Ramos (cell line): ENCODE data around the gene USP17L26.
"Not testable (repeated sequence)": the region's sequence is repeated elsewhere in the genome, so short reads cannot be mapped to it uniquely, and the experiment has no call there.

Experiments
- in situ Hi-C: fragments of 300-500 bp; cut with MboI; formaldehyde crosslinking; loops from one replicate; pipeline ENCODE4 v1.14.3; 2022; ENCODE audit warnings: low sequenced_read_pairs; ENCODE audit not compliant: unreplicated experiment

The USP17L26 gene

DNA sequence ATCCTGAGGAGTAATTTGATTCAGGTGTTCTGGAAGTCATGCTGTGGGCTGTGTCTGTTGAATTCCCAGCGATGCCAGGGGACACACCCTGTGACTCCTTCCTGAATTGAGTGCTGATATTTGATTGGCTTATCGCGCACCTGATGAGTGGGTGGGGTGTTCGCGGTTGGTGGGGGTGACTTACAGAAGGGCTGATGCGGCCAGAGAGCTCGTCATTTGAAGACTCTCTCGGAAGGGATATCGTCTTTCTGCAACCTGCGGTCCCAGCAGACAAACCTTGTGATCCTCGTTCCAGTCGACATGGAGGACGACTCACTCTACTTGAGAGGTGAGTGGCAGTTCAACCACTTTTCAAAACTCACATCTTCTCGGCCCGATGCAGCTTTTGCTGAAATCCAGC, at the start of gene USP17L26:
TSS of gene USP17L26 (plus strand) at position 301 of the 400 bp plus-strand sequence. CDS start at position 301, 0 bp downstream.
- in situ Hi-C loops = not testable (repeated sequence)

DNA sequence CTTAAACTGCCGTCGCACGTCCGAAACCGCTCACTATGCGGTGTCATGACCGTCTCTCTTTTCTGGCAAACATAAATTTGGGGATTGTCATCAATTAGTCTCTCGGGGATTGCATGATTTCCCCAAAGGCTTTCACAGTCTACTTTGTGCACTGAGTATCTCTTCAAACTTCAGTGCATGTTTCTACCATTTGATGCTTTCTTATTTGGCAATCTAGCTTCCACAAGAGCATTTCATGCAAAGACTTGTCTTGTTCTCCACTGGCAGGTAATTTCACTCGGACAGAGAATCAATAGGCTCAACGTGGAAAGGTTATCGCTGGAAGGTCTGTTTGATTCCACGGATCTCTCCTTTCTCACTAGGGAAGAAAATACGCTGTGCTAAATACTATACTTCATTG, 10.3 kb upstream of the USP17L26 start:
- in situ Hi-C loops = not testable (repeated sequence)

DNA sequence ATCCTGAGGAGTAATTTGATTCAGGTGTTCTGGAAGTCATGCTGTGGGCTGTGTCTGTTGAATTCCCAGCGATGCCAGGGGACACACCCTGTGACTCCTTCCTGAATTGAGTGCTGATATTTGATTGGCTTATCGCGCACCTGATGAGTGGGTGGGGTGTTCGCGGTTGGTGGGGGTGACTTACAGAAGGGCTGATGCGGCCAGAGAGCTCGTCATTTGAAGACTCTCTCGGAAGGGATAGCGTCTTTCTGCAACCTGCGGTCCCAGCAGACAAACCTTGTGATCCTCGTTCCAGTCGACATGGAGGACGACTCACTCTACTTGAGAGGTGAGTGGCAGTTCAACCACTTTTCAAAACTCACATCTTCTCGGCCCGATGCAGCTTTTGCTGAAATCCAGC, 9.6 kb upstream of the USP17L26 start, which contains the start of gene USP17L24:
TSS of gene USP17L24 (plus strand) at position 301 of the 400 bp plus-strand sequence. CDS start at position 301, 0 bp downstream.
- in situ Hi-C loops = not testable (repeated sequence)

GRCh38 chr4:9329611-9330010, 4.8 kb upstream of the USP17L26 start, which contains the start of gene USP17L25:
Gene USP17L25, plus strand, starts transcription at chr4:9329911. Its CDS starts 0 bp downstream, at chr4:9329911.
- in situ Hi-C loops = not testable (repeated sequence)

DNA sequence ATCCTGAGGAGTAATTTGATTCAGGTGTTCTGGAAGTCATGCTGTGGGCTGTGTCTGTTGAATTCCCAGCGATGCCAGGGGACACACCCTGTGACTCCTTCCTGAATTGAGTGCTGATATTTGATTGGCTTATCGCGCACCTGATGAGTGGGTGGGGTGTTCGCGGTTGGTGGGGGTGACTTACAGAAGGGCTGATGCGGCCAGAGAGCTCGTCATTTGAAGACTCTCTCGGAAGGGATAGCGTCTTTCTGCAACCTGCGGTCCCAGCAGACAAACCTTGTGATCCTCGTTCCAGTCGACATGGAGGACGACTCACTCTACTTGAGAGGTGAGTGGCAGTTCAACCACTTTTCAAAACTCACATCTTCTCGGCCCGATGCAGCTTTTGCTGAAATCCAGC, 4.6 kb downstream of the USP17L26 start, which contains the start of gene USP17L5:
TSS of gene USP17L5 (plus strand) at position 301 of the 400 bp plus-strand sequence. CDS start at position 301, 0 bp downstream.
- in situ Hi-C loops = not testable (repeated sequence)

DNA sequence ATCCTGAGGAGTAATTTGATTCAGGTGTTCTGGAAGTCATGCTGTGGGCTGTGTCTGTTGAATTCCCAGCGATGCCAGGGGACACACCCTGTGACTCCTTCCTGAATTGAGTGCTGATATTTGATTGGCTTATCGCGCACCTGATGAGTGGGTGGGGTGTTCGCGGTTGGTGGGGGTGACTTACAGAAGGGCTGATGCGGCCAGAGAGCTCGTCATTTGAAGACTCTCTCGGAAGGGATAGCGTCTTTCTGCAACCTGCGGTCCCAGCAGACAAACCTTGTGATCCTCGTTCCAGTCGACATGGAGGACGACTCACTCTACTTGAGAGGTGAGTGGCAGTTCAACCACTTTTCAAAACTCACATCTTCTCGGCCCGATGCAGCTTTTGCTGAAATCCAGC, 9.4 kb downstream of the USP17L26 start, which contains the start of gene USP17L27:
TSS of gene USP17L27 (plus strand) at position 301 of the 400 bp plus-strand sequence. CDS start at position 301, 0 bp downstream.
- in situ Hi-C loops = not testable (repeated sequence)

DNA sequence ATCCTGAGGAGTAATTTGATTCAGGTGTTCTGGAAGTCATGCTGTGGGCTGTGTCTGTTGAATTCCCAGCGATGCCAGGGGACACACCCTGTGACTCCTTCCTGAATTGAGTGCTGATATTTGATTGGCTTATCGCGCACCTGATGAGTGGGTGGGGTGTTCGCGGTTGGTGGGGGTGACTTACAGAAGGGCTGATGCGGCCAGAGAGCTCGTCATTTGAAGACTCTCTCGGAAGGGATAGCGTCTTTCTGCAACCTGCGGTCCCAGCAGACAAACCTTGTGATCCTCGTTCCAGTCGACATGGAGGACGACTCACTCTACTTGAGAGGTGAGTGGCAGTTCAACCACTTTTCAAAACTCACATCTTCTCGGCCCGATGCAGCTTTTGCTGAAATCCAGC, 14.1 kb downstream of the USP17L26 start, which contains the start of gene USP17L28:
TSS of gene USP17L28 (plus strand) at position 301 of the 400 bp plus-strand sequence. CDS start at position 301, 0 bp downstream.
- in situ Hi-C loops = not testable (repeated sequence)

DNA sequence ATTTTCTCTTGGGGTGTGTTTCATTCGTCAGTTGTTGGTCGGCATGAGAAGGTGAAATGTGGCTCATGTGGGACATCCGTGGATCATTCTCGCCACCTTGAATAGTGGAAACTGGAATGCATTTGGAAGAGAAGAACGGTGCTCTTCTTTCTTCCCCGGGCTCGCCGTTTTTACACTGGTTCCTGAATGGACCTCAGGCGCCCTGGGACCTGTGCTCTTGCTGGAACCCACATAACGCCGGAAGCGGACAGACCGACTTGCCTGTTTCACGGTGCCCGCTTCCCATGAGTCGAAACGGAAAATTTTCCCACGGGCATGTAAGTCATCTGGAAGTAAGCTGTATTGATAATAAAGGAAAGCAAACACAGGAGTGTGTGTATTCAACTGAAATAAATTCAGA, 16.4 kb downstream of the USP17L26 start:
- in situ Hi-C loops = not testable (repeated sequence)

GRCh38 chr4:9353338-9353737, 18.9 kb downstream of the USP17L26 start, which contains the start of gene USP17L29:
Gene USP17L29, plus strand, starts transcription at chr4:9353638. Its CDS starts 0 bp downstream, at chr4:9353638.
- in situ Hi-C loops = not testable (repeated sequence)

DNA sequence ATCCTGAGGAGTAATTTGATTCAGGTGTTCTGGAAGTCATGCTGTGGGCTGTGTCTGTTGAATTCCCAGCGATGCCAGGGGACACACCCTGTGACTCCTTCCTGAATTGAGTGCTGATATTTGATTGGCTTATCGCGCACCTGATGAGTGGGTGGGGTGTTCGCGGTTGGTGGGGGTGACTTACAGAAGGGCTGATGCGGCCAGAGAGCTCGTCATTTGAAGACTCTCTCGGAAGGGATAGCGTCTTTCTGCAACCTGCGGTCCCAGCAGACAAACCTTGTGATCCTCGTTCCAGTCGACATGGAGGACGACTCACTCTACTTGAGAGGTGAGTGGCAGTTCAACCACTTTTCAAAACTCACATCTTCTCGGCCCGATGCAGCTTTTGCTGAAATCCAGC, 28.4 kb downstream of the USP17L26 start, which contains the start of gene USP17L30:
TSS of gene USP17L30 (plus strand) at position 301 of the 400 bp plus-strand sequence. CDS start at position 301, 0 bp downstream.
- in situ Hi-C loops = not testable (repeated sequence)

DNA sequence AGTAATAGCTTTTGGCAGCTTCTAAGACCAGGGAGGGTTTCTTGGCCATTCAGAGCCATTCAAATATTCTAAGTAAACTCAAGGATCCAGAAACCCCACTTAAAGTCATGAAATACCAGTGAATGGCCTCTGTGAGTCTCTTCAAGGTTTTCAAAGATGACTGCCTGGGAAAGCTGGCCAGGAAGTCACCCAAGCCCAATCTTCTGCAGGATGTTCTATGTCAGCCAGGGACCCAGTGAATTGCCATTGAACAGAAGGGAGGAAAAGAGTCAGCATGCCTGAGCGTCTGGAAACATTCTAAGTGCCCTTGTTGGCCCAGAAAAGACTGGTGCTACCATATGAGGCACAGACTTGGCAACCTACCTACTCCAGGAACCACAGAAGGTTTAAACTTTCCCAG, 45.4 kb downstream of the USP17L26 start:
- in situ Hi-C loops = not testable (repeated sequence)

DNA sequence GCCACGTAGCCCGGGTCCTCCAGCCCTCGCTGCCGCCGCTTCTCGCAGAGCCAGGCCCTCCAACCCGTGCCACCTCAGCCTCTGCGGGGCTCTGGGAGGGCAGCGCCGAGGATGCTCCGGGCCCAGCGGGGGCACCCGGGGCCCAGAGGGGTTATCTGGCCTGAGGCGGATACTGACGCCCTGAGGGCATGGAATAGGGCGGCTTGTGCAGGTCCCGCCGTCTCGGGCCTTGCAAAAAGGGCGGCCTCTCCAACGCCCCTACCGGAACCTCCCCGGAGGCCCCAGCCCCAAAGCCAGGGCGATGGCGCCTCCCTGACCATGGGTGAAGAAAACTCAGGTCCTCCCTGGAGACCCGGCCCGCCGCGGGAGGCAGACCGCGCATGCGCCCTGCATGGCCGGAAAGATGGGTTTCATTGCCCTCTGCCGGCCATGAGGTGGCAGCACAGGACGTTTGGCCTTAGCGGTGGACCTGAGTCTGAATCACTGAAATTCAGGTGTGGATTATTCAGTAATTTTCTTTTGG, 46.6 kb downstream of the USP17L26 start:
- in situ Hi-C loops = not testable (repeated sequence)

- in situ Hi-C loops = no loop called here
These were observed 49.7 kb downstream of the USP17L26 start for GRCh38 chr4:9384126-9384525.
